IMR-90 (cell line): Measurements from ENCODE around the gene CDH23. TPM values are rescaled to one million over a fixed set of nuclear protein-coding genes. Genes with fewer than 3 reads are reported as not detected.

Experiments
- ATAC-seq: fragments of 200-7000 bp; cut with Tn5 transposase; 2 replicates; pipeline ENCODE4 v1.9.1; 2020; ENCODE audit warnings: low read depth, mild to moderate bottlenecking, moderate library complexity
- BruUV-seq: library from RNA; stranded (reverse); fragments of 400-500 nt; replicated peaks from 2 replicates; lab custom pipeline; 2021; lab: Mats Ljungman, UMichigan
- CTCF ChIA-PET: fragments of 300-600 bp; formaldehyde crosslinking; extraction: SDS; loops from one replicate; lab custom pipeline; 2021; ENCODE audit warnings: antibody characterized with exemption; lab: Yijun Ruan, JAX
- POLR2A ChIA-PET: fragments of 300-600 bp; sonication (Branson Sonifier 250); formaldehyde crosslinking; loops from one replicate; lab custom pipeline; 2022; ENCODE audit warnings: antibody characterized with exemption; ENCODE audit not compliant: unreplicated experiment; lab: Charles Lee
- DNase-seq: peaks from one replicate; pipeline ENCODE4 v3.0.0; 2013
- H2AFZ ChIP-seq: replicated peaks from 2 replicates; pipeline ENCODE3; 2013; ENCODE audit warnings: low read length, mild to moderate bottlenecking; ENCODE audit not compliant: poor library complexity
- H2AK5ac ChIP-seq: 2 replicates; pipeline ENCODE4 v1.6.1; 2013; ENCODE audit warnings: low read depth, low read length, inconsistent platforms
- H2AK9ac ChIP-seq: replicated peaks from 2 replicates; pipeline ENCODE3; 2013; ENCODE audit warnings: mild to moderate bottlenecking, low read depth, low read length, moderate library complexity; ENCODE audit not compliant: poor library complexity
- H2BK120ac ChIP-seq: 2 replicates; pipeline ENCODE4 v1.6.1; 2013; ENCODE audit warnings: low read depth, low read length, inconsistent platforms
- H2BK15ac ChIP-seq: 3 replicates; pipeline ENCODE4 v1.6.1; 2013; ENCODE audit warnings: low read depth, low read length, inconsistent platforms
- H2BK20ac ChIP-seq: 2 replicates; pipeline ENCODE4 v1.6.1; 2013; ENCODE audit warnings: low read depth, mild to moderate bottlenecking, inconsistent platforms, low read length, moderate library complexity
- H2BK5ac ChIP-seq: 2 replicates; pipeline ENCODE4 v1.6.1; 2013; ENCODE audit warnings: mild to moderate bottlenecking, low read depth, low read length, inconsistent platforms; ENCODE audit not compliant: poor library complexity, severe bottlenecking
- H3K14ac ChIP-seq: replicated peaks from 2 replicates; pipeline ENCODE4 v1.6.1; 2013; ENCODE audit warnings: low read depth, low read length, inconsistent platforms
- H3K18ac ChIP-seq: 2 replicates; pipeline ENCODE4 v1.6.1; 2013; ENCODE audit warnings: low read depth, low read length, control low read depth
- H3K23ac ChIP-seq: 2 replicates; pipeline ENCODE4 v1.6.1; 2013; ENCODE audit warnings: low read depth, low read length, inconsistent platforms
- H3K27ac ChIP-seq: 2 replicates; pipeline ENCODE4 v1.5.1; 2013; ENCODE audit warnings: mild to moderate bottlenecking, control low read depth, low read length; ENCODE audit not compliant: insufficient read depth
- H3K27me3 ChIP-seq: 2 replicates; pipeline ENCODE4 v1.6.1; 2013; ENCODE audit warnings: low read length; ENCODE audit not compliant: control insufficient read depth, insufficient read depth
- H3K36me3 ChIP-seq: 2 replicates; pipeline ENCODE4 v1.6.1; 2013; ENCODE audit warnings: low read length, mixed read lengths; ENCODE audit not compliant: control insufficient read depth, insufficient read depth
- H3K4ac ChIP-seq: 2 replicates; pipeline ENCODE4 v1.6.1; 2013; ENCODE audit warnings: low read depth, low read length, inconsistent platforms
- H3K4me1 ChIP-seq: 2 replicates; pipeline ENCODE4 v1.6.1; 2013; ENCODE audit warnings: low read length, mixed read lengths; ENCODE audit not compliant: control insufficient read depth, insufficient read depth
- H3K4me2 ChIP-seq: 2 replicates; pipeline ENCODE4 v1.6.1; 2013; ENCODE audit warnings: low read depth, mild to moderate bottlenecking, control low read depth, low read length, moderate library complexity
- H3K4me3 ChIP-seq: 2 replicates; pipeline ENCODE4 v1.5.1; 2013; ENCODE audit warnings: low read depth, mild to moderate bottlenecking, control low read depth, low read length, moderate library complexity; ENCODE audit not compliant: insufficient read depth
- H3K56ac ChIP-seq: 2 replicates; pipeline ENCODE4 v1.6.1; 2013; ENCODE audit warnings: low read length, inconsistent platforms; ENCODE audit not compliant: insufficient read depth; ENCODE audit errors: extremely low read depth
- H3K79me1 ChIP-seq, 2 experiments: 2 replicates each; pipeline ENCODE4 v1.6.1; 2013; ENCODE audit warnings: low read length in 2 of 2, inconsistent platforms in 1 of 2, low read depth in 1 of 2
- H3K9ac ChIP-seq: 2 replicates; pipeline ENCODE4 v1.6.1; 2013; ENCODE audit warnings: low read depth, low read length, control low read depth
- H3K9me1 ChIP-seq: 2 replicates; pipeline ENCODE4 v1.6.1; 2013; ENCODE audit warnings: low read length, inconsistent platforms; ENCODE audit not compliant: insufficient read depth
- H3K9me3 ChIP-seq: 2 replicates; pipeline ENCODE4 v1.6.1; 2013; ENCODE audit warnings: low read length; ENCODE audit not compliant: control insufficient read depth, insufficient read depth
- H4K20me1 ChIP-seq: 2 replicates; pipeline ENCODE4 v1.6.1; 2013; ENCODE audit warnings: low read length, inconsistent platforms; ENCODE audit not compliant: insufficient read depth
- H4K5ac ChIP-seq: 2 replicates; pipeline ENCODE4 v1.6.1; 2013; ENCODE audit warnings: mild to moderate bottlenecking, low read depth, low read length, control low read depth
- H4K8ac ChIP-seq, 2 experiments: 2 replicates each; pipeline ENCODE4 v1.6.1; 2013; ENCODE audit warnings: low read depth in 2 of 2, low read length in 2 of 2, control low read depth in 1 of 2, inconsistent platforms in 1 of 2
- H4K91ac ChIP-seq: 2 replicates; pipeline ENCODE4 v1.6.1; 2013; ENCODE audit warnings: low read depth, low read length, inconsistent platforms; ENCODE audit not compliant: insufficient read depth
- BHLHE40 ChIP-seq: fragments of 150-350 bp; IDR thresholded peaks from 2 replicates; pipeline ENCODE4 v1.6.1; 2016; ENCODE audit warnings: mild to moderate bottlenecking, low read depth, low read length
- FOS ChIP-seq: fragments of 150-350 bp; IDR thresholded peaks from 2 replicates; pipeline ENCODE4 v1.6.1; 2016; ENCODE audit warnings: low read depth, low read length
- MAZ ChIP-seq: IDR thresholded peaks from 2 replicates; pipeline ENCODE4 v1.6.1; 2012; ENCODE audit warnings: low read depth, mild to moderate bottlenecking, low read length, improper control_type of control experiment, moderate library complexity, borderline replicate concordance
- MXI1 ChIP-seq: IDR thresholded peaks from 2 replicates; pipeline ENCODE4 v1.6.1; 2012; ENCODE audit warnings: low read depth, mild to moderate bottlenecking, low read length, moderate library complexity, borderline replicate concordance
- NFE2L2 ChIP-seq: fragments of 150-350 bp; IDR thresholded peaks from 2 replicates; pipeline ENCODE4 v1.6.1; 2016; ENCODE audit warnings: low read depth, mild to moderate bottlenecking, low read length
- WGBS, 2 experiments: methylation state at CpG; one replicate each; pipeline versions ENCODE4 v1.1.5 to v1.1.7; 2013; ENCODE audit warnings: missing lambda C conversion rate in 2 of 2; ENCODE audit not compliant: insufficient read length in 1 of 2; ENCODE audit errors: extremely low coverage in 2 of 2; 5-methylcytosine and 5-hydroxymethylcytosine counted together
- dilution Hi-C: fragments of 300-500 bp; cut with HindIII; formaldehyde crosslinking; loops from one replicate; pipeline ENCODE4 v1.14.3; 2018; ENCODE audit warnings: low sequenced_read_pairs; ENCODE audit not compliant: unreplicated experiment
- in situ Hi-C: fragments of 300-500 bp; cut with MboI; formaldehyde crosslinking; loops from 3 replicates; pipeline ENCODE4 v1.14.3; 2019; ENCODE audit warnings: low sequenced_read_pairs, inconsistent platforms, mixed read lengths
- intact Hi-C: fragments of 100-400 bp; cut with micrococcal nuclease; formaldehyde crosslinking; loops from 2 replicates; pipeline ENCODE4 v1.10.0; 2022
- polyA plus RNA-seq, 3 experiments: library from polyadenylated mRNA; depleted of rRNA; stranded (reverse); fragments of >200 nt; gene quantifications; 2 replicates each; pipeline ENCODE4 v1.2.3, GENCODE V29; 2012; ENCODE audit warnings: low replicate concordance in 1 of 3
- total RNA-seq: library from RNA; depleted of rRNA; stranded (reverse); fragments of >200 nt; gene quantifications from 2 replicates; pipeline ENCODE4 v1.2.3, GENCODE V29; 2012

CDH23 gene
- total and polyA plus RNA-seq, 2 of the 4 experiments (the other 2 are of a cell fraction) = under 0.01 to 0.03 TPM

DNA sequence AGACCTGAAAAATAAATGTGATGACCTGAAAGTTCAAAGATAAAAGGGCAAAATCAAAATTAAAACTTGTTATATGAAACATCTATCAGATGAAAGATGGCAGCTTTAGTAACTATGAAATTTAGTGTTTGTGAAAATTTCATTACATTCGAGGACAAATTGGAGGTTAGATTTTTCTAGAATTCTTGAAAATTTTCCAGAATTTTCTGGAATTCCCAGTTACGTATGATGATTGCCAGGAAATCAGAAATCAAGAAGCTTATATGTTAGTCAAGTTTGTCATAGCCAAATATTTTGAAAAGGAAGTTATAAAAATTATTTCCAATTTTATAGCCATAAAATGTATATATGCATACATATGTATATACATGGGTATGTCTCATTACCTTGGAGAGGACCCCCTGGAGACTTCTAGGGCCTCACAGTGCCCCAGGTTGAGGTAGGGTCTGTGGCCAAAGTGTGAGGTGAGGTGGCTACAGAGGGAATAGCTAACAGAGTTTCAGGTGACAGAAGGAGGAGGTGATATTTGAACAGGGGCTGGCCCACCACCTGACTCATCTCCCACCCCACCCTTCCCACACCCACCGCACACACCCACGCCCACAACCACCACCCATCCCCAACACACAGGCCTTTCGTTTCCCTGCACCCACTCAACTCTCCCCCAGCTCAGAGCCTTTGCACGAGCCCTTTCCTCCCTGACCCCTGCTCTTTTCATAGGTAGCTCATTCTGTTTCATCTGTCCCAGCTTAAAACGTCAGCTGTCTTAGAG, 301.4 kb downstream of the CDH23 start:
- CTCF ChIA-PET = interaction anchor here (0.8 to 1.8 kb wide), 3 partner anchors 10 to 384 kb away, joined by 3 to 5 read pairs (median 3); no protein-coding TSS in a partner anchor
- WGBS, 2 experiments = 80% methylated on average over 2 of the region's 7 CpGs; no CpG with 5 or more reads in 1 of the 2 experiments
- Histone ChIP-seq H3K23ac (no peak overlapping the region), H3K36me3 (no peaks in the 10 kb centered on the region), H3K4me1 (no peaks in the 10 kb centered on the region), H4K20me1 (no peaks in the 10 kb centered on the region), H2AFZ (no peak overlapping the region), H4K91ac (no peak overlapping the region), H3K18ac (no peak overlapping the region), H4K8ac (no peak overlapping the region), H3K27ac (no peak overlapping the region), H3K9ac (no peak overlapping the region), H2BK15ac (no peak overlapping the region), H3K4me2 (no peak overlapping the region), H2BK20ac (no peak overlapping the region), H3K79me1 (no peaks in the 10 kb centered on the region), H3K4ac (no peak overlapping the region), H3K27me3 (peaks cover 49% of the 10 kb centered on the region), H3K9me3 (no peaks in the 10 kb centered on the region), H2AK9ac (no peak overlapping the region), H3K9me1 (no peaks in the 10 kb centered on the region), H2BK5ac (no peak overlapping the region), H2BK120ac (no peak overlapping the region), H3K4me3 (no peak overlapping the region), H2AK5ac (no peak overlapping the region), H3K56ac (no peak overlapping the region), H3K14ac (no peak overlapping the region), H4K5ac (no peak overlapping the region)
- dilution Hi-C loops (no loop called here), in situ Hi-C loops (no loop called here), intact Hi-C loops (loop anchor here (2.0 to 5.0 kb wide), 3 partner anchors 74 to 383 kb away; partner anchors contain the start of gene VSIR)
- ATAC-seq (no peak), DNase-seq (no peak)
- TF ChIP-seq MAZ (no peak), FOS (no peak), NFE2L2 (no peak), MXI1 (no peak), BHLHE40 (no peak)
- no TSS peak for BruUV-seq
- POLR2A ChIA-PET = no interaction called here
